D341Med (cell line): ENCODE measurements around the gene ABAT.
A peak's percentile ranks its signal among the peaks of the same experiment; 100 is the strongest.

Experiments
- DNase-seq: peaks from one replicate; pipeline ENCODE4 v3.0.0; 2012; ENCODE audit warnings: low spot score

The ABAT gene

GRCh38 chr16:8649829-8650554 lies 24.4 kb upstream of the ABAT start:
- no peak for DNase-seq

GRCh38 chr16:8651958-8652357 lies 22.5 kb upstream of the ABAT start:
- DNase-seq: peak; percentile 54

- DNase-seq: peak; percentile 54
These were observed 19.2 kb upstream of the ABAT start for GRCh38 chr16:8655184-8655717.

- DNase-seq: no peak
These were observed 18.0 kb upstream of the ABAT start for GRCh38 chr16:8656376-8656775.

- peak; percentile 86 for DNase-seq
These were observed 13.5 kb upstream of the ABAT start for GRCh38 chr16:8660841-8661301.

DNA sequence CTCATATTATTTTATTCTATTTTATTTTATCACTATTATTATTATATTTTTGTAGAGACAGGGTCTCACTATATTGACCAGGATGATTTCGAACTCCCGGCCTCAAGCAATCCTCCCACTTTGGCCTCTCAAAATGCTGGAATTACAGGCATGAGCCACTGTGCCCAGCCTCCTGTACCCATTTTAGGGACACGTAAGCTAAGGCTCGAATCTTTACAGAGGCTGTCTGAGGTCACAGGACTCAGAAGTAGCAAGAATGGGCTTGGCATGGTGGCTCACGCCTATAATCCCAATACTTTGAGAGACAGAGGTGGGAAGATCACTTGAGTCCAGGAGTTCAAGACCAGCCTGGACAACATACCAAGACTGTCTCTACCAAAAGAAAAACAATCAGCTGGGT lies 12.7 kb upstream of the ABAT start:
- DNase-seq: no peak

DNA sequence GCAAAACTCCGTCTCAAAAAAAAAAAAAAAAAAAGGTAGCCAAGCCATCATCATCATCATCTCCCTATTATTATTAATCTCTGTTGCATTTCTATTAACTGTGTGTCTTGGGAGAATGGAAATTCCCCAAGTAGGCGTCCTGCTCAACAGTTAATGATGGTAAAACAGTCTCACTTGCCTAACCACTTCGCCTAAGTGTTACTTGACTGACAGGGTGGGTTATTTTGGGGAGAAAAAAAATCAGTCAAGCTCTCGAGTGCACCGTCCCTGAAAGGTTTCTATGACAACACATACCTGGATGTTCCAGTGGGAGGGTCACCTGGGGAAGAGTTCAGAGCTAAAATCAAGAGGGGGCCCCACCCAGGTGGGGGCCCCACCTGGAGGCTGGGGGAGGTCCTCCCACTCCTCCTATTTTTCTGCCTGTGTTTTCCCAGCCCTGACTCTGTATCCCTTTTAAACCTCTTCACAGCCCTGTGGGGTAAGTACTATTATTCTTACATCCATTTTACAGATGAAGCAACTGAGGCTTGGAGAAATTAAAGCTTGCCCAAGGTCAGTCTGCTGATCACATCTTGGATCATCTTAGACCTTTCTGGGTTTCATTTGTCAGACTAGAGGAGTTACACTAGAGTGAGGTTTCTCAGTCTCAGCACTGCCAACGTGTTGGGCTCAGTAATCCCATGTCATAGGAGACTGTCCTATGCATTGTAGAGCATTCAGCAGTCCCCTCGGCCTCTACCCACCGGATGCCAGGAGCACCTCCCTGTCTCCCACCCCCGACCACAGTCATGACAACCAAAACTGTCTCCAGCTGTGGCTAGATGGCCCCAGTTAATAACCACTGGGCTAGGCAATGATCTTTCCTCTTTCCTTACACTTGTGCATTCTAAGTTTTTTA lies 11.0 kb upstream of the ABAT start:
- no peak for DNase-seq

DNA sequence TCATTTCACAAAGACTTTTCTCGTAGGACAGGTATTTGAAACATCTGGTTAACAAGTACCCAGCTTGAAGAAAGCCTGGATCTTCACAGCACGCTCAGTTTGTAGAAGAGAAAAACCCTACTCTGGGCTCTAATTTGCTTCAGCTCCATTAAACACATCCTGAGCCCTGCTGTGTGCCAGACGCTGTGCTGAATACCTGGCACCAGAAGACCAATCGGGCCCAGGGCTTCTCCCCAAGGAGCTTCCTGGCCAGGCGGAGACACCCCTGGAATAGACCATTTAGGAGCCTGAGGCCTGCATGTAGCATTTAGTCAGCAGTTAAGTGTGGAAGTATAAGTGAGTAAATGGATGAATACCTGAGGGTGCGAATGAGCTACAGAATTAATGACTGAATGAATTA lies 8.9 kb upstream of the ABAT start:
- no peak for DNase-seq

DNA sequence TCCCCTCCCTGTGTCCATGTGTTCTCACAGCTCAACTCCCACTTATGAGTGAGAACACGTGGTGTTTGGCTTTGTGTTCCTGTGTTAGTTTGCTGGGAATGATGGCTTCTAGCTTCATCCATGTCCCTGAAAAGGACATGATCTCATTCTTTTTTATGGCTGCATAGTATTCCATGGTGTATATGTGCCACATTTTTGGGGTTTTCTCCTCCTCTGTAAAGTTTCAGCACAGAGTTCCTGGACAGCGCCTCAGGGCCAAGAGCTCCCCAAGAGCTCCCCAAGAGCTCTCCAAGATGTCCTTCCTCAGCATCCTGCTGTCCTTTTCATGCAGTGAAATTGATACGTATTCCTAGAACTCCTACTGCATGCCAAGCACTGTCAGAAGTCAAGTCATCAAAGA lies 6.9 kb upstream of the ABAT start:
- DNase-seq: no peak

- DNase-seq: no peak
These were observed 6.3 kb upstream of the ABAT start for GRCh38 chr16:8668113-8668512.

- DNase-seq: no peak
These were observed 4.9 kb upstream of the ABAT start for GRCh38 chr16:8669481-8669880.

DNA sequence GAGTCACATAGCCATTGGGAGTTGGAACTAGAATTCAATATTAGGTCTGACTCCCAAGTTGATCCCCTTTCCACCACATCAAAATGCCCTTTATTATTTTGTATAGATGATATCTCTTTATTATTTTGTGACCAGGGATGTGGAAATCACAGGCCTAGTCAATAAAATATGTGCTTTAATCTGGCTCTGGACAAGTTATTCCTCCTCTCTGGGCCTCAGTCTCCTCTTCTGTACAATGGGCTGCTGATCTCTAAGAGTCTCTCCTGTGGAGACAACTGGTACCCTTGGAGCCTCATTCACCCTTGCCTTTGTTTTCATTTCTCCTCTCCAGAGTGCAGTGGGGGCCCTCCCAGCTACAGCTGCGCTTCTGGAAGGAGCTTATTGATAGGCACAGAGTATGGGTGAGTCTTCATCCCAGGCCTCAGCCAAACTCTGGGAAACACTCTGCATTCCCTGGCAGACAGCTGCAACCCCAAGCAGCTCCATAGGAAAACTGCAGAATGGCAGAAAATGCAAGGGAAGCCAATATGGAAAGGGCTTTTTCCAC lies 4.3 kb upstream of the ABAT start:
- no peak for DNase-seq

DNA sequence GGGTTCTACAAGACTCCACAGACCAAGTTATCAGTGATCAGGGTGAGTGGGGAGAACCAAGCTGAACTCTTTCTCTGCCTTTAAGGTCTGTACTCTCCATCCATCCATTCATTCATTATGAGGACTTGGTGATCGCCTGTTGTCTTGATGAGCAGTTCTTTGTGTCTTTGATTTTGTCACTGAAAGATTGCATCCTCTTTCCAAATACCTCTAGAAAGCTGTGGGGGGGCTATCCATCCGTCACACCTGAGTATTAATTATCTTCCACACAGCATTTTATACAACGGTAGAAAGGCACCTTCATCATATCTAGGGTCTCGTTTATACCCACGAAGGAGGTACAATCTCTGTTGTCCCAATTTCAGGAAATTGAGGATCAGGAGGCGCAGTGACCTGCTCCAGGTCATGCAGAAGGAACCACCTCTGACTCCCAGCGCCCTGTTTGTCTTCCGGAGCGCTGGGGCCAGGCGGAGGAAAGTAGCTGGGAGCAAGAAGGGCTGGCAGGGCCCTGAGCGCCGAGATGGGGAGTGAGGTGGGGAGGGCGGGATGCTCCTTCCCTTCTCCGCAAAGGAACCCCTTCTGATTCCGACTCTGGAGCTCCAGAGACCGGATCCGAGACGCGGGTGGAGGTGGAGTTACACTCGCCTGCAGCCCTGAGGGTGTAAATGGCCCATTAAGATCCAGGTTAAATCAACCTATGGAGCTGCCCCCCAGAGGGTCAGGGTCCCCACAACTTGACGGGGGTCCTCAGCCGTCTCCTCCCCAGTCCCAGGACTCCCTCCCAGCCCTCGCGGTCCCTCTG lies 605 bp upstream of the ABAT start:
- no peak for DNase-seq

- no peak for DNase-seq
These were observed 1.1 kb downstream of the ABAT start for GRCh38 chr16:8675183-8676159.

GRCh38 chr16:8676160-8676547 lies 1.7 kb downstream of the ABAT start:
- no peak for DNase-seq

DNA sequence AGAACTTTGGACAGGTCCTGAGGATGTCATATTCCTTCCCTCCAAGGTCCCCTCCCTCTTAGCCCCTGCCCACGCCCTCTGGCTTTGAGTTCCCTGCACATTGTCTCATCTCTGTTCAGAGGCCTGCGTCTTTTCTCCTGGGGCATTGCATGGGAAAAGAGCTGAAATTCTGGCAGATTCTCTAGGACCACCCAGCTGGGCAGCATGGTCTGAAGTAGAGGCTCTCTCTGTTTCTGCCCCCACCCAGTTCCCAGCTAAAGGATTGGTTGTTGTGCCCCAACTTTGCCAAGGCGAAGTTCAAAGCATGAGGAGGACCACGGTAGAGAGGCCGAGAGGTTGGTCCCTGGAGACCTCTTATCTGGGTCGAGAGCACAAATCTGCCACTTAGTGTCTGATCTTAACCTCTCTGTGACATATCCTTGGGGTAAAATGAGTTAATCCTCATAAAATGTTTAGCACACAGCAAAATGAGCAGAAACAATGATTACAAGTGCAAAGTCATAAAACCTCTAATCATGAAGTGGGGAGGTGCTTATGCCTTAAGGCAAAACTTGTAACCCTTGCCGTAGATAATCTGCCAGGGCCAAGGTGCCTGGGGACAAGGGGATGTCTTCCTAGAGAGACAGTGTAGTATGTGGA lies 2.4 kb downstream of the ABAT start:
- no peak for DNase-seq

GRCh38 chr16:8677481-8677880 lies 3.1 kb downstream of the ABAT start:
- DNase-seq: no peak

GRCh38 chr16:8678068-8678927 lies 3.9 kb downstream of the ABAT start:
- DNase-seq: no peak

DNA sequence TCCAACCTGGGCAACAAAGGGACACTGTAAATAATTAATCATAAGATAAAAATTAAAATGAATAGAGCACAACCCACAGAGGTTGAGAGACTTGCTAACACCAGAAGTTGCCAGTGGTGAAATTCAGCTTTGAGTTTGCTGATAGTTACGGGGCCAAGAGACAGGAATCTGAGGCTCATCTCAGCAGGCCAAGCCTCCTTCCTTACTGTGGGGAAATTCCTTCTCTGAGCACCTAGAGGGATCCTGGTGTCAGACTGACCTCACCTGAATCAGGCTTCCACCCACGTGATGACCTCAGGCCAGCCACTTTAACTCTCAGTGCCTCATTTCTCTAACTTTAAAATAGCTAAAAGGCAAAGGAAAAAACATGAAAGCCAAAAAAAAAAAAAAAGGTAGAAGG lies 4.7 kb downstream of the ABAT start:
- no peak for DNase-seq
